ENCODE measurements around the gene INPP5A. TPM values are rescaled to one million over a fixed set of nuclear protein-coding genes. Genes with fewer than 3 reads are reported as not detected.

The INPP5A gene
- total RNA-seq, 1 donor from 2014 or later, result 30.6 TPM

- H3K27me3 Mint-ChIP-seq, result no peaks in the 10 kb centered on the region
- no peaks in the 10 kb centered on the region for H3K9me3 Mint-ChIP-seq (ENCODE audit: low read depth)
- no peak overlapping the region for H3K27ac Mint-ChIP-seq
- peaks cover 8% of the 10 kb centered on the region for H3K4me1 Mint-ChIP-seq (ENCODE audit: low read depth)
- DNase-seq (ENCODE audit: low spot score, unreplicated experiment), result no peak
- TF ChIP-seq, protein P1, sequence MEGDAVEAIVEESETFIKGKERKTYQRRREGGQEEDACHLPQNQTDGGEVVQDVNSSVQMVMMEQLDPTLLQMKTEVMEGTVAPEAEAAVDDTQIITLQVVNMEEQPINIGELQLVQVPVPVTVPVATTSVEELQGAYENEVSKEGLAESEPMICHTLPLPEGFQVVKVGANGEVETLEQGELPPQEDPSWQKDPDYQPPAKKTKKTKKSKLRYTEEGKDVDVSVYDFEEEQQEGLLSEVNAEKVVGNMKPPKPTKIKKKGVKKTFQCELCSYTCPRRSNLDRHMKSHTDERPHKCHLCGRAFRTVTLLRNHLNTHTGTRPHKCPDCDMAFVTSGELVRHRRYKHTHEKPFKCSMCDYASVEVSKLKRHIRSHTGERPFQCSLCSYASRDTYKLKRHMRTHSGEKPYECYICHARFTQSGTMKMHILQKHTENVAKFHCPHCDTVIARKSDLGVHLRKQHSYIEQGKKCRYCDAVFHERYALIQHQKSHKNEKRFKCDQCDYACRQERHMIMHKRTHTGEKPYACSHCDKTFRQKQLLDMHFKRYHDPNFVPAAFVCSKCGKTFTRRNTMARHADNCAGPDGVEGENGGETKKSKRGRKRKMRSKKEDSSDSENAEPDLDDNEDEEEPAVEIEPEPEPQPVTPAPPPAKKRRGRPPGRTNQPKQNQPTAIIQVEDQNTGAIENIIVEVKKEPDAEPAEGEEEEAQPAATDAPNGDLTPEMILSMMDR (IDR thresholded peaks at IDR 0.05; ENCODE audit: unreplicated experiment), result no peak
- H3K4me3 Mint-ChIP-seq (ENCODE audit: low read depth), result no peak overlapping the region
- peaks cover 4% of the 10 kb centered on the region for H3K36me3 Mint-ChIP-seq (ENCODE audit: insufficient read depth)
Measured at GRCh38 chr10:132732518-132732917, 194.9 kb downstream of the INPP5A start.

- no peak for DNase-seq (ENCODE audit: low spot score, unreplicated experiment)
- no peaks in the 10 kb centered on the region for H3K9me3 Mint-ChIP-seq (ENCODE audit: low read depth)
- H3K27me3 Mint-ChIP-seq, result no peaks in the 10 kb centered on the region
- no peak overlapping the region for H3K4me3 Mint-ChIP-seq (ENCODE audit: low read depth)
- TF ChIP-seq, protein P1 (IDR thresholded peaks at IDR 0.05; ENCODE audit: unreplicated experiment), result no peak
- peaks cover 5% of the 10 kb centered on the region for H3K36me3 Mint-ChIP-seq (ENCODE audit: insufficient read depth)
- peaks cover 8% of the 10 kb centered on the region for H3K4me1 Mint-ChIP-seq (ENCODE audit: low read depth)
- H3K27ac Mint-ChIP-seq, result no peak overlapping the region
Measured at GRCh38 chr10:132733926-132734325, 196.3 kb downstream of the INPP5A start.

- no peaks in the 10 kb centered on the region for H3K9me3 Mint-ChIP-seq (ENCODE audit: low read depth)
- H3K4me1 Mint-ChIP-seq (ENCODE audit: low read depth), result peaks cover 3% of the 10 kb centered on the region
- no peak overlapping the region for H3K4me3 Mint-ChIP-seq (ENCODE audit: low read depth)
- DNase-seq (ENCODE audit: low spot score, unreplicated experiment), result no peak
- TF ChIP-seq, protein P1 (IDR thresholded peaks at IDR 0.05; ENCODE audit: unreplicated experiment), result no peak
- H3K27ac Mint-ChIP-seq, result no peak overlapping the region
- H3K27me3 Mint-ChIP-seq, result no peaks in the 10 kb centered on the region
- H3K36me3 Mint-ChIP-seq (ENCODE audit: insufficient read depth), result peaks cover 9% of the 10 kb centered on the region
Measured at GRCh38 chr10:132735341-132735775, 197.8 kb downstream of the INPP5A start.

GRCh38 chr10:132735923-132736391, 198.4 kb downstream of the INPP5A start:
- Mint-ChIP-seq H3K27ac (no peak overlapping the region), H3K9me3 (ENCODE audit: low read depth) (no peaks in the 10 kb centered on the region), H3K4me3 (ENCODE audit: low read depth) (no peak overlapping the region), H3K4me1 (ENCODE audit: low read depth) (peaks cover 6% of the 10 kb centered on the region), H3K27me3 (no peaks in the 10 kb centered on the region), H3K36me3 (ENCODE audit: insufficient read depth) (peaks cover 13% of the 10 kb centered on the region)
- DNase-seq (ENCODE audit: low spot score, unreplicated experiment), result no peak
- TF ChIP-seq, protein P1 (IDR thresholded peaks at IDR 0.05; ENCODE audit: unreplicated experiment), result no peak

DNA sequence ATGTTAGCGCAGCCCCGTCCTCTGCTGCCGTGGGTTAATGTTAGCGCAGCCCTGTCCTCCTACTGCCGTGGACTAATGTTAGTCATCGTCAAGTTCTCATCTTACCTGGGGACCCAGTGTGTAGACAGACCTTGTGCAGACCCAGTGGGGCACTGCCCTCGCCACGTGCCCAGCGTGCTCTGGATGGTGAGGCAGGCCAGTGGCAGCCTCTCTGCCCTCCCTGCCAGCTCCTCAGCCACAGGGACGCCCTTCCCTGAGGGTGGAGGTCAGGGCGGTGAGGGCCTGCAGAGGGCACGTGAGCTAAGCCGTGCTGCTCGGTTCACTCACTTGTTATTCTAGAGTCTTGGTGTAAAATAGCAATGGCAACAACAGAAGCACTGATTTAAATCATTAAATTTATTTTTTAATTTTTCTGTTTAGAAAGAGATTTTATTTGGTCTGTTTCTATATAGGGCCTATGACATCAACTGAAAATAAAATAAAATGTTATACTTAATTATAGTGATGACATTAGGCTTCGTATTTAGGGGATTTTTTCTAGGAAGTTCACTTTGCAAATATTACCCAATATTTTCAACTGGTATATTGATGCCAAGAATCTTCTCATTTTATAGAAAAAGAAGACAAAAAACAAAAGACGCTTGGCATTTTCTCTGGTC, 199.9 kb downstream of the INPP5A start:
- Mint-ChIP-seq H3K27ac (no peak overlapping the region), H3K4me1 (ENCODE audit: low read depth) (peaks cover 9% of the 10 kb centered on the region), H3K27me3 (no peaks in the 10 kb centered on the region), H3K9me3 (ENCODE audit: low read depth) (no peaks in the 10 kb centered on the region), H3K36me3 (ENCODE audit: insufficient read depth) (peaks cover 16% of the 10 kb centered on the region), H3K4me3 (ENCODE audit: low read depth) (no peak overlapping the region)
- TF ChIP-seq, protein P1 (IDR thresholded peaks at IDR 0.05; ENCODE audit: unreplicated experiment), result no peak
- DNase-seq (ENCODE audit: low spot score, unreplicated experiment), result no peak

Data from progenitor cell of endocrine pancreas (in vitro differentiated cells).